ENCODE data around the gene DCLRE1C.

The DCLRE1C gene

GRCh38 chr10:14971867-14972448 lies 18.1 kb upstream of the DCLRE1C start:
- TF ChIP-seq EZH2 (IDR thresholded peaks at IDR 0.05) (no peak), FOXP2 (optimal IDR thresholded peaks at IDR 0.05; ENCODE audit: control extremely low read depth, extremely low read length, insufficient read depth) (no peak), POLR2AphosphoS5 (IDR thresholded peaks at IDR 0.05; ENCODE audit: borderline replicate concordance, low read depth, low read length) (no peak)
- no peak for DNase-seq (ENCODE audit: low read depth, low spot score)
- H3K9ac ChIP-seq (ENCODE audit: insufficient read length): no peak overlapping the region
- no peak overlapping the region for H3K4me3 ChIP-seq
- H3K27ac ChIP-seq: no peak overlapping the region
- H3K9me3 ChIP-seq (ENCODE audit: low read depth, low read length): no peaks in the 10 kb centered on the region
- H3K36me3 ChIP-seq (ENCODE audit: insufficient read depth, low read length): no peaks in the 10 kb centered on the region

GRCh38 chr10:14967897-14968296 lies 14.0 kb upstream of the DCLRE1C start:
- no peaks in the 10 kb centered on the region for H3K36me3 ChIP-seq (ENCODE audit: insufficient read depth, low read length)
- no peak overlapping the region for H3K9ac ChIP-seq (ENCODE audit: insufficient read length)
- H3K4me3 ChIP-seq: no peak overlapping the region
- H3K27ac ChIP-seq: no peak overlapping the region
- no peak for DNase-seq (ENCODE audit: low read depth, low spot score)
- TF ChIP-seq EZH2 (IDR thresholded peaks at IDR 0.05) (no peak), FOXP2 (optimal IDR thresholded peaks at IDR 0.05; ENCODE audit: control extremely low read depth, extremely low read length, insufficient read depth) (no peak), POLR2AphosphoS5 (IDR thresholded peaks at IDR 0.05; ENCODE audit: borderline replicate concordance, low read depth, low read length) (no peak)
- H3K9me3 ChIP-seq (ENCODE audit: low read depth, low read length): no peaks in the 10 kb centered on the region

- no peaks in the 10 kb centered on the region for H3K9me3 ChIP-seq (ENCODE audit: low read depth, low read length)
- H3K36me3 ChIP-seq (ENCODE audit: insufficient read depth, low read length): no peaks in the 10 kb centered on the region
- no peak for DNase-seq (ENCODE audit: low read depth, low spot score)
- TF ChIP-seq POLR2AphosphoS5 (IDR thresholded peaks at IDR 0.05; ENCODE audit: borderline replicate concordance, low read depth, low read length): no peak; the same call in none of the 2 replicates
- TF ChIP-seq FOXP2 (optimal IDR thresholded peaks at IDR 0.05; ENCODE audit: control extremely low read depth, extremely low read length, insufficient read depth): no peak
- TF ChIP-seq EZH2 (IDR thresholded peaks at IDR 0.05): no peak
- peak within 1 kb of the TSS; percentile 94 for H3K9ac ChIP-seq (ENCODE audit: insufficient read length)
- peak within 1 kb of the TSS; percentile 85 for H3K4me3 ChIP-seq
- H3K27ac ChIP-seq: peak within 1 kb of the TSS; percentile 94
Observed at GRCh38 chr10:14959221-14960057, 5.5 kb upstream of the DCLRE1C start, which contains the start of gene MEIG1. MEIG1 (plus strand) TSS chr10:14959388; CDS start chr10:14966469, 7,081 bp downstream.

GRCh38 chr10:14958872-14959220 lies 5.0 kb upstream of the DCLRE1C start:
- peak overlapping the region; percentile 85 for H3K4me3 ChIP-seq
- H3K9ac ChIP-seq (ENCODE audit: insufficient read length): no peak overlapping the region
- H3K27ac ChIP-seq: no peak overlapping the region
- H3K36me3 ChIP-seq (ENCODE audit: insufficient read depth, low read length): no peaks in the 10 kb centered on the region
- no peak for DNase-seq (ENCODE audit: low read depth, low spot score)
- TF ChIP-seq EZH2 (IDR thresholded peaks at IDR 0.05): no peak
- TF ChIP-seq POLR2AphosphoS5 (IDR thresholded peaks at IDR 0.05; ENCODE audit: borderline replicate concordance, low read depth, low read length): no peak
- no peak for TF ChIP-seq FOXP2 (optimal IDR thresholded peaks at IDR 0.05; ENCODE audit: control extremely low read depth, extremely low read length, insufficient read depth)
- no peaks in the 10 kb centered on the region for H3K9me3 ChIP-seq (ENCODE audit: low read depth, low read length)

GRCh38 chr10:14954934-14955333 lies 1.0 kb upstream of the DCLRE1C start:
- TF ChIP-seq FOXP2 (optimal IDR thresholded peaks at IDR 0.05; ENCODE audit: control extremely low read depth, extremely low read length, insufficient read depth) (no peak), EZH2 (IDR thresholded peaks at IDR 0.05) (no peak), POLR2AphosphoS5 (IDR thresholded peaks at IDR 0.05; ENCODE audit: borderline replicate concordance, low read depth, low read length) (no peak)
- H3K4me3 ChIP-seq: peak overlapping the region; percentile 86
- H3K9me3 ChIP-seq (ENCODE audit: low read depth, low read length): no peaks in the 10 kb centered on the region
- no peak for DNase-seq (ENCODE audit: low read depth, low spot score)
- peak overlapping the region; percentile 74 for H3K9ac ChIP-seq (ENCODE audit: insufficient read length)
- no peak overlapping the region for H3K27ac ChIP-seq
- H3K36me3 ChIP-seq (ENCODE audit: insufficient read depth, low read length): no peaks in the 10 kb centered on the region

GRCh38 chr10:14953424-14954000 lies 384 bp downstream of the DCLRE1C start:
- Histone ChIP-seq H3K36me3 (ENCODE audit: insufficient read depth, low read length) (no peaks in the 10 kb centered on the region), H3K4me3 (peak overlapping the region; percentile 86), H3K9me3 (ENCODE audit: low read depth, low read length) (no peaks in the 10 kb centered on the region), H3K9ac (ENCODE audit: insufficient read length) (peak overlapping the region; percentile 74), H3K27ac (no peak overlapping the region)
- TF ChIP-seq POLR2AphosphoS5 (IDR thresholded peaks at IDR 0.05; ENCODE audit: borderline replicate concordance, low read depth, low read length) (no peak), FOXP2 (optimal IDR thresholded peaks at IDR 0.05; ENCODE audit: control extremely low read depth, extremely low read length, insufficient read depth) (no peak)
- DNase-seq (ENCODE audit: low read depth, low spot score): no peak

GRCh38 chr10:14952851-14953423 lies 959 bp downstream of the DCLRE1C start:
- Histone ChIP-seq H3K9ac (ENCODE audit: insufficient read length) (peak overlapping the region; percentile 74), H3K36me3 (ENCODE audit: insufficient read depth, low read length) (no peaks in the 10 kb centered on the region), H3K9me3 (ENCODE audit: low read depth, low read length) (no peaks in the 10 kb centered on the region), H3K4me3 (peak overlapping the region; percentile 86), H3K27ac (no peak overlapping the region)
- no peak for DNase-seq (ENCODE audit: low read depth, low spot score)
- no peak for TF ChIP-seq EZH2 (IDR thresholded peaks at IDR 0.05)
- TF ChIP-seq POLR2AphosphoS5 (IDR thresholded peaks at IDR 0.05; ENCODE audit: borderline replicate concordance, low read depth, low read length): no peak
- no peak for TF ChIP-seq FOXP2 (optimal IDR thresholded peaks at IDR 0.05; ENCODE audit: control extremely low read depth, extremely low read length, insufficient read depth)

- H3K9ac ChIP-seq (ENCODE audit: insufficient read length): no peak overlapping the region
- no peak overlapping the region for H3K27ac ChIP-seq
- no peak for TF ChIP-seq POLR2AphosphoS5 (IDR thresholded peaks at IDR 0.05; ENCODE audit: borderline replicate concordance, low read depth, low read length)
- TF ChIP-seq EZH2 (IDR thresholded peaks at IDR 0.05): no peak
- TF ChIP-seq FOXP2 (optimal IDR thresholded peaks at IDR 0.05; ENCODE audit: control extremely low read depth, extremely low read length, insufficient read depth): no peak
- H3K36me3 ChIP-seq (ENCODE audit: insufficient read depth, low read length): no peaks in the 10 kb centered on the region; the same call in 1 of the 2 replicates
- no peak overlapping the region for H3K4me3 ChIP-seq
- DNase-seq (ENCODE audit: low read depth, low spot score): no peak
- no peaks in the 10 kb centered on the region for H3K9me3 ChIP-seq (ENCODE audit: low read depth, low read length)
Observed at GRCh38 chr10:14949291-14949690, 4.6 kb downstream of the DCLRE1C start.

Measured in SK-N-MC (cell line).